ENCODE results near the gene ALPL. TPM values are rescaled to one million over a fixed set of nuclear protein-coding genes. Genes with fewer than 3 reads are reported as not detected.
A peak's percentile ranks its signal among the peaks of the same experiment; 100 is the strongest.

The ALPL gene
- total and polyA plus RNA-seq, 4 donors = 3.3 to 93.1 (median 40.7) TPM

DNA sequence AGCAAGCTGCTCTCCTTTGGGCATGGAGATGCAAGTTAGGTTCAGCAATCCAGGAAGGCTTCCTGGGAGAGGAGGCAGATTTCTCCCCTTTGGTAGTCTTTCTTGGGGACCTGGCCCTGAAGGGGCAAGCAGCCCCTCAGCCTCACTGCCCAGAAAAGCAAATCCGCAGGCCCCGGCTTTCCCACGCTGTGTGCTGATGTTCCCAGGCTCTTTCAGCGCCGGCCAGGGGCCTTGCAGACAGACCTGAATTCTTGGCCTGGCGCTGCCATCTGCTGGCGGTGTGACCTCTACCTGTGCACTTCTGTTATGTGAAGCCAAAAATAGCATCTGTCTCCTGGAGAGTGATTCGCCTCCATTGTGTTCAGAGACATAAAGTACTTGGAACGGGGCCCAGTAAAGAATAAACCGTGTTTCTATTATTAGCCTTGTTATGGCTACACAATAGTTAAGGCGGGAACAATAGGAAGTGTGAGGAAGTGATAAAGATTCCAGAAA lies 64.8 kb downstream of the ALPL start:
- H3K4me1 ChIP-seq (ENCODE audit: control insufficient read depth in 4 of 4, insufficient read depth in 4 of 4, low read length in 3 of 4) = peaks cover 6 to 16% (median 9%) of the 10 kb centered on the region in 4 donors
- no peaks in the 10 kb centered on the region for H3K27me3 ChIP-seq (ENCODE audit: control insufficient read depth in 4 of 4, insufficient read depth in 4 of 4, low read length in 3 of 4)
- H3K4me3 ChIP-seq (ENCODE audit: low read depth in 1 of 3, low read length in 3 of 3) = no peak overlapping the region
- peaks cover 0 to 4% (median 1%) of the 10 kb centered on the region in 4 donors for H3K36me3 ChIP-seq (ENCODE audit: control insufficient read depth in 4 of 4, insufficient read depth in 3 of 4, low read depth in 1 of 4, low read length in 3 of 4)
- no peak overlapping the region for H3K27ac ChIP-seq (ENCODE audit: low read depth in 1 of 2, low read length in 2 of 2)
- no peaks in the 10 kb centered on the region for H3K9me3 ChIP-seq (ENCODE audit: control insufficient read depth in 4 of 4, low read length in 3 of 4)
- peak; percentile 50 for DNase-seq (ENCODE audit: low spot score)
- no peak overlapping the region for H3K9ac ChIP-seq (ENCODE audit: low read depth in 1 of 2, low read length in 2 of 2)
- WGBS = 22% methylated on average over 11 of the region's 11 CpGs
- TF ChIP-seq RXRA (IDR thresholded peaks at IDR 0.05) (peak in 1 of 2 donors; percentile 39), NR2F2 (IDR thresholded peaks at IDR 0.05) (peak; percentile 82), EGR1 (IDR thresholded peaks at IDR 0.05; ENCODE audit: low read depth in 2 of 2) (no peak), CTCF (IDR thresholded peaks at IDR 0.05; ENCODE audit: low read depth, low read length, missing input control) (peak; percentile 69), RAD21 (IDR thresholded peaks at IDR 0.05) (peak; percentile 88 to 94)

DNA sequence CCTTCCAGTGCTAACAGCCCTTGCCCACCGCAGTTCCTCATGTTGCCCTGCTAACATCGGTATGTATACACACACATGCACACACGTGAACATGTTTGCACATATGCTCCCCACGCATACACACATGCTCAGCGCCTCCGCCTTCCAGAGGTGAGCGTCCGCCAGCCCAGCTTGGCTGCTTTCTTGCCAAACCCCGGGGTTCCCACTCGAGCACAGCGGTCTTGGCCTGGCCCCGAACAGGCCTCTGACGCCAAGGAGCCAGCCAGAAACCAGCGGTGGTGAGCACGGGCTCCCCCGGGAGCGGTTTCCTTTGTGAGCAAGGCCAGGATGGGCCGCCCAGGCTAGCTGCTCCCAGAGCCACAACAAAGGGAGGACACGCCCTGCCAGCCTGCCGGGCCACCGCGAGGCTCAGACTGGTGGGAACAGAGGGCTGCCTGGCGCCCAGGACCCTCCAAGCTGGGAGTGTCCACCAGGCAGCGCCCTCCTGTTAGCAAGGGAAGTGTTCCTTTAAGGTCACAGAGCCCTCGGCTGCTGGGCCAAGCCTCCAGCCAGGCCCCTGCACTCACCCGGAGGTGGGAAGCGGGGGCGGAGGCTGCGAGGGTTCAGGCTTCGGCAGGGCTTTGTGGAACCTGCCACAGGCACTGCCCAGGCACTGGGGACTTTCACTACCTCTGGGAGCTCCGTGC lies 65.4 kb downstream of the ALPL start:
- WGBS = 59% methylated on average over 31 of the region's 31 CpGs
- DNase-seq (ENCODE audit: low spot score) = no peak
- H3K9me3 ChIP-seq (ENCODE audit: control insufficient read depth in 4 of 4, low read length in 3 of 4) = no peaks in the 10 kb centered on the region
- no peak overlapping the region for H3K9ac ChIP-seq (ENCODE audit: low read depth in 1 of 2, low read length in 2 of 2)
- peaks cover 3 to 13% (median 6%) of the 10 kb centered on the region in 4 donors for H3K4me1 ChIP-seq (ENCODE audit: control insufficient read depth in 4 of 4, insufficient read depth in 4 of 4, low read length in 3 of 4)
- H3K4me3 ChIP-seq (ENCODE audit: low read depth in 1 of 3, low read length in 3 of 3) = no peak overlapping the region
- H3K36me3 ChIP-seq (ENCODE audit: control insufficient read depth in 4 of 4, insufficient read depth in 3 of 4, low read depth in 1 of 4, low read length in 3 of 4) = peaks cover 0 to 4% (median 1%) of the 10 kb centered on the region in 4 donors
- no peak for TF ChIP-seq EGR1 (IDR thresholded peaks at IDR 0.05; ENCODE audit: low read depth in 2 of 2)
- no peak for TF ChIP-seq RAD21 (IDR thresholded peaks at IDR 0.05)
- TF ChIP-seq SP1 (IDR thresholded peaks at IDR 0.05) = peak; percentile 13
- no peaks in the 10 kb centered on the region for H3K27me3 ChIP-seq (ENCODE audit: control insufficient read depth in 4 of 4, insufficient read depth in 4 of 4, low read length in 3 of 4)
- H3K27ac ChIP-seq (ENCODE audit: low read depth in 1 of 2, low read length in 2 of 2) = peak overlapping the region in 1 of 2 donors; percentile 17

DNA sequence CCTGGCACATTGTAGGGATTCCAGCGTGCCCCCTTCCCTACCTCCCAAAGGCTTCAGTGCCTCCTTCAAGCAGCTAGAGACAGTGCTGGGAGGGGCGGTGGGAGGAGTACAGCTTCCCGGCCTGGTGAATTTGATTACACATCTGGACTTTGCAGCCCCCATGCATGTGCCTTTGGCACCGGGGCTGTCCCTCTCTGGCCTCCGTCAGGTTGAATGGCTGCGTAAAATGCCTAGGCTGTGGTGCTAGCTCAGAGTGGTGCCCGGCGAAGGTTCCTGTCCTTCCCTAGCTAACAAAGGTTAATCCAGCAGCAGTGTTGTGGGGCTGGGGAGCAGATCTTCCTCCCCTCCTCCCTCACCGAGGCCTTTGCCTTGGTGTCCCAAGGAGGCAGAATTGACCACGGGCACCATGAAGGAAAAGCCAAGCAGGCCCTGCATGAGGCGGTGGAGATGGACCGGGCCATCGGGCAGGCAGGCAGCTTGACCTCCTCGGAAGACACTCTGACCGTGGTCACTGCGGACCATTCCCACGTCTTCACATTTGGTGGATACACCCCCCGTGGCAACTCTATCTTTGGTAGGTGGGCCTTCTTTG lies 66.2 kb downstream of the ALPL start:
- no peak overlapping the region for H3K27ac ChIP-seq (ENCODE audit: low read depth in 1 of 2, low read length in 2 of 2)
- H3K9me3 ChIP-seq (ENCODE audit: control insufficient read depth in 4 of 4, low read length in 3 of 4) = no peaks in the 10 kb centered on the region
- H3K36me3 ChIP-seq (ENCODE audit: control insufficient read depth in 4 of 4, insufficient read depth in 3 of 4, low read depth in 1 of 4, low read length in 3 of 4) = peaks cover 0 to 4% (median 1%) of the 10 kb centered on the region in 4 donors
- no peak for TF ChIP-seq SP1 (IDR thresholded peaks at IDR 0.05)
- TF ChIP-seq RXRA (IDR thresholded peaks at IDR 0.05) = no peak
- TF ChIP-seq, protein P1, sequence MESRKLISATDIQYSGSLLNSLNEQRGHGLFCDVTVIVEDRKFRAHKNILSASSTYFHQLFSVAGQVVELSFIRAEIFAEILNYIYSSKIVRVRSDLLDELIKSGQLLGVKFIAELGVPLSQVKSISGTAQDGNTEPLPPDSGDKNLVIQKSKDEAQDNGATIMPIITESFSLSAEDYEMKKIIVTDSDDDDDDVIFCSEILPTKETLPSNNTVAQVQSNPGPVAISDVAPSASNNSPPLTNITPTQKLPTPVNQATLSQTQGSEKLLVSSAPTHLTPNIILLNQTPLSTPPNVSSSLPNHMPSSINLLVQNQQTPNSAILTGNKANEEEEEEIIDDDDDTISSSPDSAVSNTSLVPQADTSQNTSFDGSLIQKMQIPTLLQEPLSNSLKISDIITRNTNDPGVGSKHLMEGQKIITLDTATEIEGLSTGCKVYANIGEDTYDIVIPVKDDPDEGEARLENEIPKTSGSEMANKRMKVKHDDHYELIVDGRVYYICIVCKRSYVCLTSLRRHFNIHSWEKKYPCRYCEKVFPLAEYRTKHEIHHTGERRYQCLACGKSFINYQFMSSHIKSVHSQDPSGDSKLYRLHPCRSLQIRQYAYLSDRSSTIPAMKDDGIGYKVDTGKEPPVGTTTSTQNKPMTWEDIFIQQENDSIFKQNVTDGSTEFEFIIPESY (IDR thresholded peaks at IDR 0.05) = no peak
- no peak for TF ChIP-seq EGR1 (IDR thresholded peaks at IDR 0.05; ENCODE audit: low read depth in 2 of 2)
- TF ChIP-seq FOXA2 (IDR thresholded peaks at IDR 0.05) = no peak
- TF ChIP-seq TAF1 (conservative IDR thresholded peaks at IDR 0.05) = no peak
- TF ChIP-seq RAD21 (IDR thresholded peaks at IDR 0.05) = no peak
- TF ChIP-seq CTCF (IDR thresholded peaks at IDR 0.05; ENCODE audit: low read depth, low read length, missing input control) = no peak
- no peak for TF ChIP-seq HNF4G (IDR thresholded peaks at IDR 0.05)
- no peak for TF ChIP-seq NR2F2 (IDR thresholded peaks at IDR 0.05)
- TF ChIP-seq, protein P2, sequence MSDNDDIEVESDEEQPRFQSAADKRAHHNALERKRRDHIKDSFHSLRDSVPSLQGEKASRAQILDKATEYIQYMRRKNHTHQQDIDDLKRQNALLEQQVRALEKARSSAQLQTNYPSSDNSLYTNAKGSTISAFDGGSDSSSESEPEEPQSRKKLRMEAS (IDR thresholded peaks at IDR 0.05) = no peak
- no peak for TF ChIP-seq GABPA (IDR thresholded peaks at IDR 0.05 in 1 of 2, conservative IDR thresholded peaks at IDR 0.05 in 1 of 2)
- TF ChIP-seq YY1 (IDR thresholded peaks at IDR 0.05) = no peak
- TF ChIP-seq FOXA1 (IDR thresholded peaks at IDR 0.05) = no peak
- no peak for TF ChIP-seq REST (IDR thresholded peaks at IDR 0.05)

More for the DNA sequence above, 66.2 kb downstream of the ALPL start:
- Histone ChIP-seq H3K4me3 (ENCODE audit: low read depth in 1 of 3, low read length in 3 of 3) (no peak overlapping the region), H3K4me1 (ENCODE audit: control insufficient read depth in 4 of 4, insufficient read depth in 4 of 4, low read length in 3 of 4) (peaks cover 0 to 6% (median 0%) of the 10 kb centered on the region in 4 donors), H3K27me3 (ENCODE audit: control insufficient read depth in 4 of 4, insufficient read depth in 4 of 4, low read length in 3 of 4) (no peaks in the 10 kb centered on the region), H3K9ac (ENCODE audit: low read depth in 1 of 2, low read length in 2 of 2) (no peak overlapping the region)
- 94% methylated on average over 18 of the region's 18 CpGs for WGBS
- no peak for DNase-seq (ENCODE audit: low spot score)

Data from liver (tissue), 9 donors.